Measurements from ENCODE around the gene ANTKMT. TPM values are rescaled to one million over a fixed set of nuclear protein-coding genes. Genes with fewer than 3 reads are reported as not detected.

ANTKMT gene
- total RNA-seq, 4 donors from 2014 or later, result 6.2 to 21.1 (median 19.1) TPM

- peaks cover 0 to 5% of the 10 kb centered on the region in 2 donors for H3K4me1 ChIP-seq
- intact Hi-C loops (cut with DNase I; ENCODE audit: low total_unique reads), result no loop called here
- no peaks in the 10 kb centered on the region for H3K27me3 ChIP-seq
Measured at GRCh38 chr16:765488-765865, 44.5 kb downstream of the ANTKMT start.

GRCh38 chr16:766008-766819 lies 45.3 kb downstream of the ANTKMT start:
- no peaks in the 10 kb centered on the region for H3K36me3 ChIP-seq
- H3K27ac ChIP-seq, result no peak overlapping the region
- intact Hi-C loops (cut with DNase I; ENCODE audit: low total_unique reads), result no loop called here
- H3K4me3 ChIP-seq, result no peak overlapping the region
- no peaks in the 10 kb centered on the region for H3K9me3 ChIP-seq
- no peaks in the 10 kb centered on the region for H3K4me1 ChIP-seq
- TF ChIP-seq POLR2A (IDR thresholded peaks at IDR 0.05) (no peak), CTCF (IDR thresholded peaks at IDR 0.05) (no peak)
- H3K27me3 ChIP-seq, result no peaks in the 10 kb centered on the region
- DNase-seq, result no peak

More at GRCh38 chr16:765488-765865, 44.5 kb downstream of the ANTKMT start:
- Histone ChIP-seq H3K36me3 (no peaks in the 10 kb centered on the region), H3K4me3 (no peak overlapping the region), H3K27ac (no peak overlapping the region), H3K9me3 (no peaks in the 10 kb centered on the region)
- no peak for TF ChIP-seq POLR2A (IDR thresholded peaks at IDR 0.05)
- no peak for TF ChIP-seq CTCF (IDR thresholded peaks at IDR 0.05)
- DNase-seq, result no peak

- H3K36me3 ChIP-seq, result no peaks in the 10 kb centered on the region
- H3K9me3 ChIP-seq, result no peaks in the 10 kb centered on the region
- no peak overlapping the region for H3K4me3 ChIP-seq
- intact Hi-C loops (cut with DNase I; ENCODE audit: low total_unique reads), result no loop called here
- DNase-seq, result no peak
- no peaks in the 10 kb centered on the region for H3K4me1 ChIP-seq
- H3K27ac ChIP-seq, result no peak overlapping the region
- no peak for TF ChIP-seq POLR2A (IDR thresholded peaks at IDR 0.05)
- no peaks in the 10 kb centered on the region for H3K27me3 ChIP-seq
Measured at GRCh38 chr16:766820-767640, 46.1 kb downstream of the ANTKMT start.

GRCh38 chr16:767743-768235 lies 46.8 kb downstream of the ANTKMT start:
- no peak for DNase-seq
- Histone ChIP-seq H3K4me1 (no peaks in the 10 kb centered on the region), H3K4me3 (no peak overlapping the region), H3K27ac (no peak overlapping the region), H3K9me3 (no peaks in the 10 kb centered on the region), H3K27me3 (no peaks in the 10 kb centered on the region), H3K36me3 (no peaks in the 10 kb centered on the region)
- intact Hi-C loops (cut with DNase I; ENCODE audit: low total_unique reads), result no loop called here
- TF ChIP-seq CTCF (IDR thresholded peaks at IDR 0.05), result no peak
- no peak for TF ChIP-seq POLR2A (IDR thresholded peaks at IDR 0.05)

GRCh38 chr16:768428-768827 lies 47.5 kb downstream of the ANTKMT start:
- DNase-seq, result no peak
- H3K4me3 ChIP-seq, result no peak overlapping the region
- no peaks in the 10 kb centered on the region for H3K9me3 ChIP-seq
- H3K27ac ChIP-seq, result no peak overlapping the region
- TF ChIP-seq POLR2A (IDR thresholded peaks at IDR 0.05) (no peak), CTCF (IDR thresholded peaks at IDR 0.05) (no peak)
- intact Hi-C loops (cut with DNase I; ENCODE audit: low total_unique reads), result no loop called here
- no peaks in the 10 kb centered on the region for H3K4me1 ChIP-seq
- no peaks in the 10 kb centered on the region for H3K36me3 ChIP-seq
- no peaks in the 10 kb centered on the region for H3K27me3 ChIP-seq
